NCI-H2107 treated with DMSO at 0.1 percent for 48 hours (cell line): ENCODE measurements around the gene ACO2.
"Not testable (repeated sequence)": the region's sequence is repeated elsewhere in the genome, so short reads cannot be mapped to it uniquely, and the experiment has no call there.

Experiments used
- DNase-seq: peaks from one replicate; lab custom pipeline; 2025; ENCODE audit not compliant: unreplicated experiment; lab: John Stamatoyannopoulos, UW

ACO2 gene

GRCh38 chr22:41539146-41540005 lies 70.5 kb downstream of the ACO2 start:
- no peak for DNase-seq

GRCh38 chr22:41540006-41540315 lies 71.0 kb downstream of the ACO2 start:
- DNase-seq, result no peak

GRCh38 chr22:41540365-41540764 lies 71.4 kb downstream of the ACO2 start:
- DNase-seq, result no peak

GRCh38 chr22:41541484-41541883 lies 72.6 kb downstream of the ACO2 start:
- no peak for DNase-seq

- DNase-seq, result no peak
These were observed 73.3 kb downstream of the ACO2 start for GRCh38 chr22:41542224-41542623.

- peak; percentile 87 for DNase-seq
These were observed 75.1 kb downstream of the ACO2 start, which contains the start of gene POLR3H for GRCh38 chr22:41543854-41544670. POLR3H (minus strand) TSS chr22:41544470; CDS start chr22:41544101, 369 bp downstream.

GRCh38 chr22:41544671-41545476 lies 76.0 kb downstream of the ACO2 start:
- DNase-seq, result no peak

GRCh38 chr22:41548830-41549211 lies 79.9 kb downstream of the ACO2 start:
- no peak for DNase-seq

GRCh38 chr22:41550952-41551491 lies 82.1 kb downstream of the ACO2 start:
- no peak for DNase-seq

- no peak for DNase-seq
These were observed 83.1 kb downstream of the ACO2 start for GRCh38 chr22:41551877-41552582.

GRCh38 chr22:41555325-41555982 lies 86.5 kb downstream of the ACO2 start:
- no peak for DNase-seq

- no peak for DNase-seq
These were observed 87.6 kb downstream of the ACO2 start for GRCh38 chr22:41556561-41556960.

- no peak for DNase-seq
These were observed 88.7 kb downstream of the ACO2 start for GRCh38 chr22:41557401-41558240.

GRCh38 chr22:41558241-41558630 lies 89.3 kb downstream of the ACO2 start:
- not testable (repeated sequence) for DNase-seq

GRCh38 chr22:41560095-41560471 lies 91.2 kb downstream of the ACO2 start:
- no peak for DNase-seq

- no peak for DNase-seq
These were observed 92.4 kb downstream of the ACO2 start for GRCh38 chr22:41561335-41561734.

GRCh38 chr22:41561788-41562187 lies 92.9 kb downstream of the ACO2 start:
- DNase-seq, result no peak

GRCh38 chr22:41562461-41562860 lies 93.5 kb downstream of the ACO2 start:
- DNase-seq, result no peak

- no peak for DNase-seq
These were observed 94.3 kb downstream of the ACO2 start for GRCh38 chr22:41563051-41563711.
